MM.1S (cell line): Measurements from ENCODE around the gene ROMO1.
"Not testable (repeated sequence)": the region's sequence is repeated elsewhere in the genome, so short reads cannot be mapped to it uniquely, and the experiment has no call there.

Experiments
- CTCF ChIP-seq: fragments of 300-600 bp; sonication (generic); IDR thresholded peaks from 2 replicates; pipeline ENCODE4 v1.5.1; 2016; ENCODE audit warnings: antibody characterized with exemption, low read length, mixed read lengths
- EZH2 ChIP-seq: fragments of 300-600 bp; sonication (generic); optimal IDR thresholded peaks from 2 replicates; pipeline ENCODE3; 2017; ENCODE audit warnings: low read depth, mild to moderate bottlenecking, antibody characterized with exemption, low read length, mixed read lengths
- EZH2phosphoT487 ChIP-seq: fragments of 300-600 bp; sonication (generic); IDR thresholded peaks from 2 replicates; pipeline ENCODE4 v1.6.1; 2018; ENCODE audit warnings: antibody characterized with exemption, low read length

- not testable (repeated sequence) for TF ChIP-seq CTCF, EZH2phosphoT487, EZH2
Observed at GRCh38 chr20:35686872-35687271, 12.3 kb upstream of the ROMO1 start.
